Neural cell (in vitro differentiated cells): Measurements from ENCODE around the gene SIGLEC1. TPM values are rescaled to one million over a fixed set of nuclear protein-coding genes. Genes with fewer than 3 reads are reported as not detected.

ENCODE experiments used
- H2AFZ ChIP-seq: fragments of 200-600, 300-800 bp; sonication (generic), shearing (Covaris generic); 2 replicates; pipeline ENCODE4 v1.6.0; 2014; ENCODE audit warnings: low read depth, mild to moderate bottlenecking, antibody characterized with exemption, low read length, moderate library complexity
- H3F3A ChIP-seq: fragments of 200-600 bp; shearing (Covaris generic); 2 replicates; pipeline ENCODE4 v1.6.1; 2016; ENCODE audit warnings: mild to moderate bottlenecking, moderate library complexity, mixed read lengths, antibody characterized with exemption, low read length; ENCODE audit not compliant: insufficient read depth, poor library complexity, severe bottlenecking
- H3K27ac ChIP-seq: fragments of 200-600, 300-800 bp; sonication (generic), shearing (Covaris generic); 2 replicates; pipeline ENCODE4 v1.5.1; 2014; ENCODE audit warnings: mild to moderate bottlenecking, low read length, moderate library complexity
- H3K27me3 ChIP-seq: fragments of 300-800, 200-600 bp; sonication (generic), shearing (Covaris generic); 2 replicates; pipeline ENCODE4 v1.6.0; 2014; ENCODE audit warnings: mild to moderate bottlenecking, low read depth, low read length, moderate library complexity; ENCODE audit not compliant: insufficient read depth
- H3K36me3 ChIP-seq: fragments of 300-800, 200-600 bp; sonication (generic), shearing (Covaris generic); 2 replicates; pipeline ENCODE4 v1.5.1; 2014; ENCODE audit warnings: mild to moderate bottlenecking, antibody characterized with exemption, low read length, moderate library complexity; ENCODE audit not compliant: insufficient read depth
- H3K4me2 ChIP-seq: fragments of 300-800, 200-600 bp; sonication (generic), shearing (Covaris generic); 2 replicates; pipeline ENCODE4 v1.6.0; 2014; ENCODE audit warnings: mild to moderate bottlenecking, low read length
- H3K4me3 ChIP-seq: fragments of 300-800, 200-600 bp; sonication (generic), shearing (Covaris generic); 2 replicates; pipeline ENCODE4 v1.5.1; 2014; ENCODE audit warnings: mild to moderate bottlenecking, low read length, moderate library complexity
- H3K79me2 ChIP-seq: fragments of 200-600 bp; shearing (Covaris generic); replicated peaks from 2 replicates; pipeline ENCODE4 v1.6.0; 2014; ENCODE audit warnings: mild to moderate bottlenecking, low read length, moderate library complexity; ENCODE audit not compliant: insufficient read depth
- H3K9ac ChIP-seq: fragments of 300-800, 200-600 bp; sonication (generic), shearing (Covaris generic); 2 replicates; pipeline ENCODE4 v1.6.1; 2016; ENCODE audit warnings: mild to moderate bottlenecking, low read length, mixed read lengths
- H3K9me2 ChIP-seq: fragments of 200-600 bp; shearing (Covaris generic); 2 replicates; pipeline ENCODE4 v1.6.1; 2016; ENCODE audit warnings: mild to moderate bottlenecking, low read length, mixed read lengths; ENCODE audit not compliant: insufficient read depth
- H3K9me3 ChIP-seq: fragments of 200-600, 300-800 bp; sonication (generic), shearing (Covaris generic); 2 replicates; pipeline ENCODE4 v1.6.1; 2016; ENCODE audit warnings: mild to moderate bottlenecking, mixed run types, low read length, moderate library complexity, mixed read lengths
- H4K20me1 ChIP-seq: fragments of 200-600 bp; shearing (Covaris generic); 2 replicates; pipeline ENCODE4 v1.6.1; 2016; ENCODE audit warnings: mild to moderate bottlenecking, mixed run types; ENCODE audit not compliant: insufficient read depth
- CTCF ChIP-seq: fragments of 450-650 bp; IDR thresholded peaks from 2 replicates; pipeline ENCODE4 v1.5.1; 2014; ENCODE audit warnings: antibody characterized with exemption, mild to moderate bottlenecking, moderate library complexity; ENCODE audit not compliant: poor library complexity, severe bottlenecking
- EP300 ChIP-seq: fragments of 450-650 bp; conservative IDR thresholded peaks from 2 replicates; pipeline ENCODE4 v1.6.1; 2014; ENCODE audit warnings: antibody characterized with exemption, mild to moderate bottlenecking, moderate library complexity; ENCODE audit not compliant: poor library complexity, severe bottlenecking
- EZH2 ChIP-seq: fragments of 200-600, 300-800 bp; shearing (Covaris generic), sonication (generic); IDR thresholded peaks from 2 replicates; pipeline ENCODE4 v1.6.1; 2014; ENCODE audit warnings: antibody characterized with exemption, low read length, borderline replicate concordance, mild to moderate bottlenecking; ENCODE audit not compliant: insufficient read depth, poor library complexity, severe bottlenecking
- MXI1 ChIP-seq: fragments of 450-650 bp; conservative IDR thresholded peaks from 2 replicates; pipeline ENCODE4 v1.6.1; 2014; ENCODE audit warnings: antibody characterized with exemption, mild to moderate bottlenecking; ENCODE audit not compliant: poor library complexity, severe bottlenecking
- POLR2AphosphoS5 ChIP-seq: IDR thresholded peaks from 2 replicates; pipeline ENCODE4 v1.6.1; 2012
- RAD21 ChIP-seq: fragments of 450-650 bp; conservative IDR thresholded peaks from 2 replicates; pipeline ENCODE4 v1.6.1; 2014; ENCODE audit warnings: antibody characterized with exemption, mild to moderate bottlenecking, moderate library complexity
- REST ChIP-seq: IDR thresholded peaks from 2 replicates; pipeline ENCODE4 v1.6.1; 2012; ENCODE audit warnings: borderline replicate concordance
- SMC3 ChIP-seq: fragments of 450-650 bp; conservative IDR thresholded peaks from 2 replicates; pipeline ENCODE4 v1.6.1; 2014; ENCODE audit warnings: antibody characterized with exemption, mild to moderate bottlenecking, moderate library complexity; ENCODE audit not compliant: poor library complexity
- TAF1 ChIP-seq: IDR thresholded peaks from 2 replicates; pipeline ENCODE4 v1.6.1; 2012; ENCODE audit warnings: low read depth
- polyA plus RNA-seq: library from polyadenylated mRNA; depleted of rRNA; stranded (reverse); fragments of >200 nt; gene quantifications from 2 replicates; pipeline ENCODE4 v1.2.3, GENCODE V29; 2014

The SIGLEC1 gene
- polyA plus RNA-seq, 1 donor from 2014 or later = 0.12 TPM

GRCh38 chr20:3669710-3670367, 42.6 kb downstream of the SIGLEC1 start:
- peaks cover 28% of the 10 kb centered on the region for H3K27me3 ChIP-seq
- TF ChIP-seq SMC3 (no peak), EZH2 (no peak), TAF1 (no peak), MXI1 (no peak), REST (no peak), CTCF (no peak), POLR2AphosphoS5 (no peak), EP300 (no peak), RAD21 (no peak)
- H3K36me3 ChIP-seq = no peaks in the 10 kb centered on the region

GRCh38 chr20:3667434-3668037, 44.9 kb downstream of the SIGLEC1 start:
- no peak overlapping the region for H2AFZ ChIP-seq
- no peak overlapping the region for H3K9ac ChIP-seq
- H3K9me2 ChIP-seq = no peaks in the 10 kb centered on the region
- H3K27ac ChIP-seq = no peak overlapping the region
- no peaks in the 10 kb centered on the region for H4K20me1 ChIP-seq
- H3K4me2 ChIP-seq = no peak overlapping the region
- no peaks in the 10 kb centered on the region for H3F3A ChIP-seq
- H3K9me3 ChIP-seq = no peaks in the 10 kb centered on the region
- no peaks in the 10 kb centered on the region for H3K36me3 ChIP-seq
- peaks cover 11% of the 10 kb centered on the region for H3K27me3 ChIP-seq
- no peaks in the 10 kb centered on the region for H3K79me2 ChIP-seq
- no peak overlapping the region for H3K4me3 ChIP-seq
- TF ChIP-seq POLR2AphosphoS5 (no peak), EZH2 (no peak), REST (no peak), MXI1 (no peak), RAD21 (no peak), TAF1 (no peak), CTCF (no peak), EP300 (no peak), SMC3 (no peak)

More at GRCh38 chr20:3669710-3670367, 42.6 kb downstream of the SIGLEC1 start:
- no peak overlapping the region for H2AFZ ChIP-seq
- no peaks in the 10 kb centered on the region for H4K20me1 ChIP-seq
- H3F3A ChIP-seq = no peaks in the 10 kb centered on the region
- no peaks in the 10 kb centered on the region for H3K79me2 ChIP-seq
- H3K4me2 ChIP-seq = no peak overlapping the region
- H3K9me3 ChIP-seq = no peaks in the 10 kb centered on the region
- no peaks in the 10 kb centered on the region for H3K9me2 ChIP-seq
- no peak overlapping the region for H3K9ac ChIP-seq
- no peak overlapping the region for H3K4me3 ChIP-seq
- H3K27ac ChIP-seq = no peak overlapping the region
